ENCODE results near the gene BLTP2.
A peak's percentile ranks its signal among the peaks of the same experiment; 100 is the strongest.
"Not testable (repeated sequence)": the region's sequence is repeated elsewhere in the genome, so short reads cannot be mapped to it uniquely, and the experiment has no call there.

BLTP2 gene

DNA sequence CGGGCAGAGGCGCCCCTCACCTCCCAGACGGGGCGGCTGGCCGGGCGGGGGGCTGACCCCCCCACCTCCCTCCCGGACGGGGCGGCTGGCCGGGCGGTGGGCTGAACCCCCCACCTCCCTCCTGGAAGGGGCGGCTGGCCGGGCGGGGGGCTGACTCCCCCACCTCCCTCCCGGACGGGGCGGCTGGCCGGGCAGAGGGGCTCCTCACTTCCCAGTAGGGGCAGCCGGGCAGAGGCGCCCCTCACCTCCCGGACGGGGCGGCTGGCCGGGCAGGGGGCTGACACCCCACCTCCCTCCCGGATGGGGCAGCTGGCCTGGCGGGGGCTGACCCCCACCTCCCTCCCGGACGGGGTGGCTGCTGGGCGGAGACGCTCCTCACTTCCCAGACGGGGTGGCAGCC lies 40.9 kb downstream of the BLTP2 start:
- in situ Hi-C loops (cut with MboI; ENCODE audit: low sequenced_read_pairs); H3K27me3 ChIP-seq (ENCODE audit: low read depth); H3K36me3 ChIP-seq (replicated peaks); H3K4me1 ChIP-seq; H3K4me3 ChIP-seq; H3K9me3 ChIP-seq; DNase-seq (ENCODE audit: low spot score in 2 of 2): not testable (repeated sequence)

DNA sequence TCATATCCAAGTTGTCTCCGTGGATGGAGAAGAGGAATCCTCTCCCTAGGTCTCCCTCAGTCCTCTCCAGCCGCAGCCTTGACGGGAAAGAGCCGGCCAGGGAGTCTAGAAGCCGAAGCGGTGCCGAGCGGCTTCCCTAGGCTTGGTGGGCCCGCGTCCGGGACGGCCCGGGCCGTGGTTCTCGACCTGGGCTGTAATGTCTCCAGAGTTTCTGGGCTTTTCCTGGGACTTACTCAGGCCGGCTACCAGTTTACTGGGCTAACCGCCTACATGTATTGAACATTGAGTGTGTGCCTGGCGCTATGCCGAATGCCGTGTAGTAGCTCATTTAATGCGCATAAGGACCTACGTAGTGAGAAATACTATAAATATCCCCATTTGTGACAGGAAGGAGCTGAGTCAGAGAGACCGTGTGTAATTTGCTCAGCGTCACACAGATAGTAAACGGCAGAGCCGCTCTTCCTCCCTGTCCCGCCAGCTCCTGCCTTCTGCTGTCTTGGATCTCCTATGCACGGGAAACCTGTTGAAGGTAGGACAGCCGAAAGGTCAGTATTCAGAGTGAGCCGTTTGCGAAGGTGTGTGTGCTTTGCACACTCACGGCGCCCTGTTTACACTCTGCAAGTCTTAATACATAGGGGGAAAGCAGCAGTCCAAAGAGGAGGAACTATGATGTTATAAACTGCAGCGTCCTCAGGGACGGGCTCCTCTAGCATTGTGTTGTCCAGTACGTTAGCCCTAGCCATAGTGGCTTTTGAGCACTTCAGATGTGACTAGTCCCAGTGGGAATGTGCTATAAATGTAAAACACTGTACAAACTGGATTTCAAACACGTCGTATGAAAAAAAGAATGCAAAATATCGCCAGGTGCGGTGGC lies 45.4 kb downstream of the BLTP2 start:
- H3K4me3 ChIP-seq: peak overlapping the region; percentile 94
- in situ Hi-C loops (cut with MboI; ENCODE audit: low sequenced_read_pairs): no loop called here
- peaks cover 7% of the 10 kb centered on the region for H3K4me1 ChIP-seq
- peaks cover 26% of the 10 kb centered on the region for H3K36me3 ChIP-seq (replicated peaks)
- H3K9me3 ChIP-seq: no peaks in the 10 kb centered on the region
- peak; percentile 52 to 70 for DNase-seq (ENCODE audit: low spot score in 2 of 2)
- no peaks in the 10 kb centered on the region for H3K27me3 ChIP-seq (ENCODE audit: low read depth)

DNA sequence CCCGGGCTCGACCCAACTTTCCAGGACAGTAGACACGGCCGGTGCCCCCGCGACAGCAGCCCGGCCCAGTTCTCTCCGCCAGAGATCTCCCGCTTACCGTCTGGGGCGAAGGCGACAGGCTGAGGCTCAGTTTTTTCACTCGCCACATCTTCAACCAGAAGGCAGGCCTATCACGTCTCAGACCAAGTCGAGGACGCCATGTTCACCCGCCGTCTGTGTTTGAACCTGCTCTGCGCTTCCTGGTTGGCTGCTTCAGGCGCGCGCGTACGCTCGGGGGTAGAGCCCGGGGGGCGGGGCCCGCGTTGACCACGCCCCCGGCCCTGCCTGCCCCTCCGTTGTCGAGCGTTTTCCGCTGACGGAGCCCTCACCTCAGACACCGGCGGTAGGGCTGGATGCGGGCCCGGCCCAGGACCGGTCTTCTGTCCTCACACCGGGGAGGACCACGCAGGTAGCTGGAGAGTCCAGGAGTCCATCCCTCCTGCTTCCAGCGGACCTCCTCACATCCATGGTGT lies 46.1 kb downstream of the BLTP2 start, which contains the start of gene SPAG5:
TSS of gene SPAG5 (minus strand) at position 227 of the 512 bp plus-strand sequence. CDS start at position 148, 79 bp downstream.
- DNase-seq (ENCODE audit: low spot score in 2 of 2): peak; percentile 90 to 95
- Histone ChIP-seq H3K27me3 (ENCODE audit: low read depth) (no peaks in the 10 kb centered on the region), H3K9me3 (no peaks in the 10 kb centered on the region), H3K36me3 (replicated peaks) (peaks cover 31% of the 10 kb centered on the region), H3K4me3 (peak within 1 kb of the TSS; percentile 94), H3K4me1 (peaks cover 7% of the 10 kb centered on the region)
- in situ Hi-C loops (cut with MboI; ENCODE audit: low sequenced_read_pairs): no loop called here

DNA sequence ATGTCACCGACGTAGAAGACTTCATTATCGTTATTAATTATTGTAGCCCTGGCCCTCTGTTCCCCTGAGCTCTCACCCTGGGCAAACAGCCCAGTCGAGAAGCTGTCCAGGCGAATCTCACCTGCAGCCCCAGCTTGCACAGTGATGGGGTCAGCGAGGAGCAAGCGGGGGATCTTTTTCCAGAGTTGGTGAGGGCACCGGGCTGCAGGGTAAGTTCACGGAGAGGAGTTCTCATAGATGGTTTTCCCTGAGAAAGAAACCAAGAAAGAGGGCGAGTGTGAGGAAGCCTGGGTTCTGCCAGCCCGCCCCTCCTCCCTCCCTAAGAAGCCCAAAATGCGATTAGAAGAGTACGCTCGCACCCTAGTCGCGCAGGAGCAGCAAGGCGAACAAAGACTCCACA lies 46.6 kb downstream of the BLTP2 start:
- H3K4me1 ChIP-seq: peaks cover 7% of the 10 kb centered on the region
- DNase-seq (ENCODE audit: low spot score in 2 of 2): no peak
- peak overlapping the region; percentile 94 for H3K4me3 ChIP-seq
- in situ Hi-C loops (cut with MboI; ENCODE audit: low sequenced_read_pairs): no loop called here
- no peaks in the 10 kb centered on the region for H3K9me3 ChIP-seq
- H3K27me3 ChIP-seq (ENCODE audit: low read depth): no peaks in the 10 kb centered on the region
- peaks cover 34% of the 10 kb centered on the region for H3K36me3 ChIP-seq (replicated peaks)

DNA sequence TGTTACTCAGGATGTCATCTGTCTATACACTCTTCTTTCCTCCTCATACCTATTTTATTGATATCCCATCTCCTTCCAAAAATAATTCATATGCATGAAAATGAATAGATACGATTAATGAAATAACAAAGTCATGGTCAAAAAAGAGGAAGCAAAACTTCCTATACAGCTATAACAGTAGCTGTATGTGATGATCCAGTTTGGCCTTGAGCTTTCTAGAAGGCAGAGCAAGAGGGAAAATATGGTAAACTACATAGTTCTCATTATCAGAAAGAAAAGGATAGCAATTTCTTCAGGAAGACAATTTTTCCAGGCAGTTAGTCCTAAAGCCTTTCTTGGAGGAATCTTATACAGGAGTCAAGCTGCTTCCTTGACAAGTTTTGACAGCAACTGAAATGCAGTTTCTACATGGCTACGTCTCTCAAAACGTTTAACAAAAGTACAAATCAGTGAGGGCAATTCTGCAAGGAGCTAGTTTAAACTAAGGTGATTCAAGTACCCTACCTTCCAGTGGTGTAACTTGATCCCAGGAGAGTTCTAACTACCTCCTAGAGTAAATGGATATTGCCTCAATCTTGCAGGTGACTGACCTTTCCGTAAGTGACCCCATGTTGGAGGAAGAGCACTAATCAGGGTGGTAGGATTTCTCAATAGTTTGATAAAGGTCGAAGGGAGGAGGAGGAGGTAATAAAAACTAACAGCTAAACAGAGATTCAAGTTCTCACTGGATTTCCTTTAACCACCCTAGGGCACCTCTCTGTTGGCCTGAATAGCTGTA lies 47.2 kb downstream of the BLTP2 start:
- no peak for DNase-seq (ENCODE audit: low spot score in 2 of 2)
- Histone ChIP-seq H3K36me3 (replicated peaks) (peaks cover 40% of the 10 kb centered on the region), H3K9me3 (no peaks in the 10 kb centered on the region), H3K4me3 (peak overlapping the region; percentile 94), H3K27me3 (ENCODE audit: low read depth) (no peaks in the 10 kb centered on the region), H3K4me1 (peaks cover 7% of the 10 kb centered on the region)
- in situ Hi-C loops (cut with MboI; ENCODE audit: low sequenced_read_pairs): no loop called here
